Mesendoderm (in vitro differentiated cells): ENCODE data around the gene LONP2.

ENCODE experiments used
- DNase-seq: peaks from one replicate; pipeline ENCODE4 v3.0.0; 2013
- H2AK5ac ChIP-seq: 2 replicates; pipeline ENCODE4 v1.6.1; 2013; ENCODE audit warnings: low read length, inconsistent platforms
- H2BK120ac ChIP-seq: 2 replicates; pipeline ENCODE4 v1.6.1; 2013; ENCODE audit warnings: low read depth, mild to moderate bottlenecking, low read length, moderate library complexity, mixed read lengths
- H2BK15ac ChIP-seq: replicated peaks from 2 replicates; pipeline ENCODE4 v1.6.1; 2013; ENCODE audit warnings: low read depth, mild to moderate bottlenecking, moderate library complexity
- H2BK5ac ChIP-seq: 2 replicates; pipeline ENCODE4 v1.6.1; 2013; ENCODE audit warnings: low read length, inconsistent platforms
- H3K18ac ChIP-seq: 2 replicates; pipeline ENCODE4 v1.6.1; 2013; ENCODE audit warnings: mild to moderate bottlenecking, low read length, mixed read lengths
- H3K23ac ChIP-seq: one replicate; pipeline ENCODE4 v1.6.1; 2013; ENCODE audit warnings: low read length
- H3K27ac ChIP-seq: 2 replicates; pipeline ENCODE4 v1.5.1; 2013; ENCODE audit warnings: low read depth, mild to moderate bottlenecking, inconsistent platforms, low read length, moderate library complexity
- H3K27me3 ChIP-seq: 2 replicates; pipeline ENCODE4 v1.6.1; 2013; ENCODE audit warnings: low read length, control low read depth, mild to moderate bottlenecking, inconsistent platforms; ENCODE audit not compliant: insufficient read depth, poor library complexity
- H3K36me3 ChIP-seq: 2 replicates; pipeline ENCODE4 v1.6.1; 2013; ENCODE audit warnings: low read length, inconsistent platforms; ENCODE audit not compliant: control insufficient read depth, insufficient read depth
- H3K4ac ChIP-seq: one replicate; pipeline ENCODE4 v1.6.1; 2013; ENCODE audit warnings: low read depth, mild to moderate bottlenecking, low read length, moderate library complexity
- H3K4me1 ChIP-seq: 2 replicates; pipeline ENCODE4 v1.6.1; 2013; ENCODE audit warnings: low read depth, low read length, inconsistent platforms; ENCODE audit not compliant: control insufficient read depth
- H3K4me2 ChIP-seq: 2 replicates; pipeline ENCODE4 v1.6.1; 2013; ENCODE audit warnings: low read length
- H3K4me3 ChIP-seq: 2 replicates; pipeline ENCODE4 v1.5.1; 2013; ENCODE audit warnings: mild to moderate bottlenecking, low read length
- H3K56ac ChIP-seq: one replicate; pipeline ENCODE4 v1.6.1; 2013; ENCODE audit warnings: low read length
- H3K79me1 ChIP-seq: 2 replicates; pipeline ENCODE4 v1.6.1; 2013; ENCODE audit warnings: low read length, inconsistent platforms
- H3K79me2 ChIP-seq: 2 replicates; pipeline ENCODE4 v1.6.1; 2013; ENCODE audit warnings: mild to moderate bottlenecking, low read length; ENCODE audit not compliant: control insufficient read depth, insufficient read depth
- H3K9ac ChIP-seq: 2 replicates; pipeline ENCODE4 v1.6.1; 2013; ENCODE audit warnings: low read length, inconsistent platforms
- H4K5ac ChIP-seq: one replicate; pipeline ENCODE4 v1.6.1; 2013; ENCODE audit warnings: low read length
- H4K8ac ChIP-seq: one replicate; pipeline ENCODE4 v1.6.1; 2013; ENCODE audit warnings: low read depth, mild to moderate bottlenecking, control low read depth, low read length, moderate library complexity
- WGBS: extraction: QIAGEN DNeasy Blood & Tissue Kit; methylation state at CpG from one replicate; pipeline ENCODE4 v1.1.7; 2013; ENCODE audit warnings: low lambda C conversion rate, missing lambda C conversion rate; ENCODE audit not compliant: insufficient coverage; ENCODE audit errors: extremely low coverage; 5-methylcytosine and 5-hydroxymethylcytosine counted together

Gene LONP2

DNA sequence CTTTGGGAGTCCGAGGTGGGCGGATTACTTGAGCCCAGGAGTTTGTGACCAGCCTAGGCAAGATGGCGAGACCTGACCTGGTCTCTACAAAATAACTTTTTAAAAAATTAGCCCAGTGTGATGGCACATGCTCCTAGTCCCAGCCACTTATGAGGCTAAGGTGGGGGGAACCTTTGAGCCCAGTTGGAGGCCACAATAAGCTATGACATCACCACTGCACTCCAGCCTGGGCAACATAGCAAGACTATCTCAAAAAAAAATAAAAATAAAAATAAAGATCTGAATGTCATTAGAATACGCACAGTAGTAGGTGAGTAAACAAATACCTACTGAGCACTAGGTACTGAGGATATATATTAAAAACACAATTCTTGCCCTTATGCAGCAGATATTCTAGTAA, 138.0 kb downstream of the LONP2 start:
- no peaks in the 10 kb centered on the region for H3K36me3 ChIP-seq
- WGBS, result no CpG with 5 or more reads among the region's 4 CpGs
- peaks cover 2% of the 10 kb centered on the region for H3K79me1 ChIP-seq
- no peak overlapping the region for H2BK15ac ChIP-seq
- peaks cover 65% of the 10 kb centered on the region for H3K79me2 ChIP-seq
- H3K4me2 ChIP-seq, result no peak overlapping the region
- H3K4me1 ChIP-seq, result peaks cover 4% of the 10 kb centered on the region
- no peak overlapping the region for H3K4me3 ChIP-seq
- no peak overlapping the region for H3K27ac ChIP-seq
- H2BK120ac ChIP-seq, result no peak overlapping the region
- no peak overlapping the region for H2AK5ac ChIP-seq
- H2BK5ac ChIP-seq, result no peak overlapping the region
- no peak overlapping the region for H4K5ac ChIP-seq
- DNase-seq, result no peak
- H3K4ac ChIP-seq, result no peak overlapping the region
- no peak overlapping the region for H3K9ac ChIP-seq
- no peaks in the 10 kb centered on the region for H3K27me3 ChIP-seq
- no peak overlapping the region for H4K8ac ChIP-seq
- no peak overlapping the region for H3K56ac ChIP-seq
- H3K23ac ChIP-seq, result no peak overlapping the region
- H3K18ac ChIP-seq, result no peak overlapping the region

DNA sequence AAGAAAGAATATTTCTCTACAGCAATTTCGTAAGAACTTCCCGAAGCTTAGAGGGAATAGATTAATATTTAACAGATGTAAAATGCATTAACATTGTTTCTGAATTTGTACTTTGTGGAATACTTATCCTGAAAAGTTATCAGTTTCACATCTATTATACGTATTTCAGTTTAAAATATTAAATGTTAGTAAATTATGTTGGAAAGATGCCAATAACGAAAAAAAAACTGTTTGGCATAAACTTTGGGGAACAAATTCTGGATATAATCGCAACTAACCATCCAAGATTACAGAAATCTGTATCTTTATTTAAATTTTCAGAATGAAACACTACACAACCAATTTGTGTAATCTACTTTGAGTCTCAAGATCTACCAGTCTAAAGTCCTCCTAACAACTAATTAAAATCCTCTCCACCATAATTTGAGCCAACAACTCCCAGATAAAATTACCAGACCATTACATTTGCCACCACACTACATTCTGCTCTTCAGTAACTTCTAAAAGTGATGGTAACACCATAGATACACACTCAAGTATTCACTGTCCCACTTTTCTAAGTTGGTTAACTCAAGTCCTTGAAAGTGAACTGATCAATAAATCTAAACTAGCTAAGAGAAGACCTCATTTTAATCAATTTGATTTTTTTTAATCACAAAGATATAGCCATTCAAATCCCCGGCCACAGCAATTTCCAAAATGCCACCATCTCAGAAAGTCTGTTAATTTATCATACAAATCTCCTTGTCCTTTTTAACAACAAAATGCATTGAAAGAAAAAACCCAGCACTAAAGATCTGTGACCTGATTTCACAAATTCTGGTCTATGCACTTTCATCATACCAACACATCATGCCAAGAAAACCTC, 139.1 kb downstream of the LONP2 start:
- H3K4me2 ChIP-seq, result peak overlapping the region; percentile 63
- no peak for DNase-seq
- no peak overlapping the region for H2BK5ac ChIP-seq
- WGBS, result 100% methylated on average over 3 of the region's 6 CpGs
- no peak overlapping the region for H3K18ac ChIP-seq
- H3K27ac ChIP-seq, result no peak overlapping the region
- H3K36me3 ChIP-seq, result no peaks in the 10 kb centered on the region
- H3K79me1 ChIP-seq, result peaks cover 2% of the 10 kb centered on the region
- H2BK120ac ChIP-seq, result no peak overlapping the region
- peak overlapping the region; percentile 94 for H3K56ac ChIP-seq
- H3K4me1 ChIP-seq, result peaks cover 4% of the 10 kb centered on the region
- peaks cover 56% of the 10 kb centered on the region for H3K79me2 ChIP-seq
- H4K8ac ChIP-seq, result no peak overlapping the region
- no peaks in the 10 kb centered on the region for H3K27me3 ChIP-seq
- no peak overlapping the region for H4K5ac ChIP-seq
- no peak overlapping the region for H2AK5ac ChIP-seq
- H3K4me3 ChIP-seq, result peak overlapping the region; percentile 90
- no peak overlapping the region for H2BK15ac ChIP-seq
- H3K4ac ChIP-seq, result no peak overlapping the region
- peak overlapping the region; percentile 96 for H3K9ac ChIP-seq
- H3K23ac ChIP-seq, result no peak overlapping the region

DNA sequence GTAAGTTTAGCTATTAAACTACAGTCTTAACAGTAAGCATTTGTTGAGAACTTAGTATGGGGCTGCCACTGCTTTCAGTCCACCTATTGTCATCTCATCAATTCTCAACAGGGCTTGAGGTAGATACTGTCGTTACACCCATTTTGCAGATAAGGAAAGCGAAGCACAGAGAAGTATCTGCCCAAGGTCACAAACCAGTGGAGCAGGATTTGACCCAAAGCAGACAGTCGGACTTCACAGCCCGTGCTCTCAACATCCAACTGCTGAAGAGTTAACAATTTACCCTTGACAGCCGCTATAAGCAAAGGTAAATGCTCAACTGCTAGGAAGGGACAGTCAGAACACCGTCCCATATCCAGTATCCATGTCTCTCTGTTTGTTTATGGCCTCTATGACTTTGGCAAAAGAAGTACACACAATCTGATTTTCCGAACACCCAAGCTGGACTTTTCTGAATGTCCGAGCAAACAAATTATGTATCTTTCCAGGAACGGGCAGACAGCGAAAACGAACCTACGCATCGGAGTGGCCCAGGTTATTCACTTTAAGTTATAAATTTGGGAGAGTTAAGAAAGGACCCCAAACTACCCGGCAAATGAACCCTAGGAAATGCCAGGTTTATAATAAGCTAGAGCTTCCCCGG, 139.9 kb downstream of the LONP2 start:
- Histone ChIP-seq H3K23ac (no peak overlapping the region), H3K9ac (peak overlapping the region; percentile 96), H3K79me2 (peaks cover 48% of the 10 kb centered on the region), H3K4me3 (peak overlapping the region; percentile 90), H3K4me1 (peaks cover 4% of the 10 kb centered on the region), H2BK15ac (no peak overlapping the region), H4K8ac (peak overlapping the region; percentile 99), H3K27me3 (no peaks in the 10 kb centered on the region), H3K79me1 (no peaks in the 10 kb centered on the region), H2BK5ac (peak overlapping the region; percentile 70), H3K4ac (peak overlapping the region; percentile 100), H3K18ac (peak overlapping the region; percentile 99), H3K56ac (peak overlapping the region; percentile 94), H2AK5ac (peak overlapping the region; percentile 17), H4K5ac (no peak overlapping the region), H3K36me3 (no peaks in the 10 kb centered on the region), H3K27ac (peak overlapping the region; percentile 94), H3K4me2 (peak overlapping the region; percentile 63), H2BK120ac (peak overlapping the region; percentile 54)
- WGBS, result no CpG with 5 or more reads among the region's 15 CpGs
- peak; percentile 81 for DNase-seq

DNA sequence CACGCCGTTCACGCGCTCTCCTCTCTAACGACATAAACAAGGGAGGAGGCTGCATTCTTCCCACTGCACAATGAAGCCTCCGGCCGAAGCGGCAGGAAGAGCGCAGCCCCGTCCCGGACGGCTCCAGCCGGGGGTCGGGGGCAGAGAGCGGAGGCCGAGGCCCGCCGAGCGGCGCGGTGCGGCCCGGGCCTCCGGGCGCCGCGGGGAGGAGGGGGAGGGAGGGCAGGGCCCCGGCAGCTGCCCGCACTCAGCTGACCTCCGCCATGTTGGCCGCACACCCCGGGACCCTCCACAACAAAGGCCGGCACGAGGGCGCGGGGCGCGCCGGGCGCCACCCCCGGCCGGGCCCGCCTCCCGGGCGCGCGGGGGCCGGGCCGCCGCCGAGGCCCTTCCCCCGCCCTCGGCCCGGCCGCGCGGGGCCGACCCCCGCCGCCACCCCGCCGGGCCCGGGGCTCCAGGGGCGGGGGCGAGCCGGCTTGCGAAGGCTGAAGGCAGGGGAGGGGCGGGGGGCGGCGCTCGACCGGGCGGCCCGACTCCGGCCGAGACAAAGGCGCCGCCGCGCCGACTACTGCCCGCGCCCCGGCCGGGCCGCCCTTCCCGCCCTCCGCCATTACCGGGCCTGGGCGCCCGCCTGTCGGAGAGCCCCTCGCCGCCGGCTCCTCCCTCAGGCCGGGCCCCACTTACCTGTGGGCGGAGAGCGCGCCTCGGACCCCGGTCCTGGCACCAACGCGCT, 140.6 kb downstream of the LONP2 start:
- H4K8ac ChIP-seq, result peak overlapping the region; percentile 99
- H3K56ac ChIP-seq, result peak overlapping the region; percentile 96
- H3K23ac ChIP-seq, result peak overlapping the region; percentile 95
- no peak overlapping the region for H2BK15ac ChIP-seq
- H2BK120ac ChIP-seq, result peak overlapping the region; percentile 63
- peak overlapping the region; percentile 17 for H2AK5ac ChIP-seq
- no peaks in the 10 kb centered on the region for H3K36me3 ChIP-seq
- peak overlapping the region; percentile 99 for H3K18ac ChIP-seq
- H3K4me3 ChIP-seq, result peak overlapping the region; percentile 90
- WGBS, result no CpG with 5 or more reads among the region's 103 CpGs
- H3K79me1 ChIP-seq, result no peaks in the 10 kb centered on the region
- H3K9ac ChIP-seq, result peak overlapping the region; percentile 96
- H3K4me2 ChIP-seq, result no peak overlapping the region
- no peaks in the 10 kb centered on the region for H3K27me3 ChIP-seq
- H2BK5ac ChIP-seq, result peak overlapping the region; percentile 77
- no peaks in the 10 kb centered on the region for H3K4me1 ChIP-seq
- H4K5ac ChIP-seq, result no peak overlapping the region
- H3K4ac ChIP-seq, result peak overlapping the region; percentile 100
- peak overlapping the region; percentile 100 for H3K27ac ChIP-seq
- DNase-seq, result peak; percentile 66
- peaks cover 42% of the 10 kb centered on the region for H3K79me2 ChIP-seq

DNA sequence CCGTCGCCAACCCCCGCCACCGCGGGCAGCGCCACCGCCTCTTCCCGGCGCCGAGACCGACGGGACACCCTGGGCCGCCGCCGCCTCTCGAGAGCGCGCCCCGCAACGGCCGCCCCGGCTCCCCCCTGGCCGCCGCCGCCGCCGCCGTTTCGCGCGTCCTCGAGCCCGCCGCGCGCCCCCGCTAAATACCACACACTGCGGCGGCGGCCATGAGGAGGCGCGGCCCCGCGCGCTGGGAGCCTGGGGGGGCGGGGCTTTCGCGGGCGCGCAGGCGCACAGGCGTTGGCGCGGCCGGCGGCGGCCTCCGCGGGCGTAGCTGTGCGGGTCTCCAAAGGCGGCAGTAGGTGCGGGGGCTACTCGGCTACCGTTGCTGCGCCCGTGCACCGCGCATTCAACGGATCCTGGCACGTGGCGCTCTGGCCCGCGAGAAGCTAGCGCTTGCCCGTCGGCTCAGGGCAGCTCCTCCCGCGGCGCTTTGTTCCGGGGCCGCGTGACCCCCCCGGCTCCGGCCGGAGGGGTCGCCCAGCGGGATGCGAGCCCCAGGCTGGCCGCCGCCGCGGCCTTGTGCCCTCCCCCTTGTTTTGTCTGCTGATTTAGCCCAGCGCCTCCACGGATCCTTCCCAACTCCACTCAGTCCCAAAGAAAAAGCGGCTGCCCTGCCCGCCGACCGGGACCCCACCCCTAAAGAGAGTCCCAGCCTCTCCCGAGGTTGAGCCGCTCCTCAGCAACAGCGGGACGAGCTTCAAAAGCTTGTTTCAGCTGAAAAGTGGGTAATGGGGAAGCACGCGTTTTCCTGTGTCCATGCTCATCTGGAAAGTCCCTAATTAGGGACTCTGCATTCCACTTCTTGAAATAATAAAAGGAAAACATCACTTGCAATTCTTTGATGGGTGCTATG, 141.4 kb downstream of the LONP2 start, which contains the start of gene SIAH1:
Gene SIAH1 (minus strand): TSS at position 161 of the 898 bp plus-strand sequence. CDS start 22,985 bp downstream, outside the sequence.
- Histone ChIP-seq H3K4me1 (no peaks in the 10 kb centered on the region), H2BK5ac (peak within 1 kb of the TSS; percentile 77), H3K18ac (peak within 1 kb of the TSS; percentile 99), H3K23ac (peak within 1 kb of the TSS; percentile 95), H2AK5ac (peak within 1 kb of the TSS; percentile 17), H3K79me1 (no peaks in the 10 kb centered on the region), H2BK15ac (no peak within 1 kb of the TSS), H2BK120ac (peak within 1 kb of the TSS; percentile 63), H3K9ac (peak within 1 kb of the TSS; percentile 96), H3K36me3 (no peaks in the 10 kb centered on the region), H4K5ac (no peak within 1 kb of the TSS), H3K4ac (peak within 1 kb of the TSS; percentile 100), H3K4me2 (peak within 1 kb of the TSS; percentile 63), H3K27me3 (no peaks in the 10 kb centered on the region), H4K8ac (peak within 1 kb of the TSS; percentile 99), H3K4me3 (peak within 1 kb of the TSS; percentile 90), H3K27ac (peak within 1 kb of the TSS; percentile 100), H3K79me2 (peaks cover 33% of the 10 kb centered on the region), H3K56ac (peak within 1 kb of the TSS; percentile 98)
- peak; percentile 91 for DNase-seq
- no CpG with 5 or more reads among the region's 105 CpGs for WGBS
